Measurements from ENCODE around the gene FGD3.

- TF ChIP-seq CTCF (conservative IDR thresholded peaks at IDR 0.05; ENCODE audit: low read depth, low read length) (no peak), EZH2 (IDR thresholded peaks at IDR 0.05; ENCODE audit: borderline replicate concordance, low read depth, low read length, poor library complexity, severe bottlenecking) (no peak)
These were observed 111.2 kb downstream of the FGD3 start, which contains the start of gene SUSD3 for GRCh38 chr9:93058355-93059010.

Data from A673 (cell line).